ENCODE data around the gene IL27RA. TPM values are rescaled to one million over a fixed set of nuclear protein-coding genes. Genes with fewer than 3 reads are reported as not detected.
A peak's percentile ranks its signal among the peaks of the same experiment; 100 is the strongest.
"Not testable (repeated sequence)": the region's sequence is repeated elsewhere in the genome, so short reads cannot be mapped to it uniquely, and the experiment has no call there.

IL27RA gene
- total RNA-seq, 1 donor from 2014 or later: 82.5 TPM

DNA sequence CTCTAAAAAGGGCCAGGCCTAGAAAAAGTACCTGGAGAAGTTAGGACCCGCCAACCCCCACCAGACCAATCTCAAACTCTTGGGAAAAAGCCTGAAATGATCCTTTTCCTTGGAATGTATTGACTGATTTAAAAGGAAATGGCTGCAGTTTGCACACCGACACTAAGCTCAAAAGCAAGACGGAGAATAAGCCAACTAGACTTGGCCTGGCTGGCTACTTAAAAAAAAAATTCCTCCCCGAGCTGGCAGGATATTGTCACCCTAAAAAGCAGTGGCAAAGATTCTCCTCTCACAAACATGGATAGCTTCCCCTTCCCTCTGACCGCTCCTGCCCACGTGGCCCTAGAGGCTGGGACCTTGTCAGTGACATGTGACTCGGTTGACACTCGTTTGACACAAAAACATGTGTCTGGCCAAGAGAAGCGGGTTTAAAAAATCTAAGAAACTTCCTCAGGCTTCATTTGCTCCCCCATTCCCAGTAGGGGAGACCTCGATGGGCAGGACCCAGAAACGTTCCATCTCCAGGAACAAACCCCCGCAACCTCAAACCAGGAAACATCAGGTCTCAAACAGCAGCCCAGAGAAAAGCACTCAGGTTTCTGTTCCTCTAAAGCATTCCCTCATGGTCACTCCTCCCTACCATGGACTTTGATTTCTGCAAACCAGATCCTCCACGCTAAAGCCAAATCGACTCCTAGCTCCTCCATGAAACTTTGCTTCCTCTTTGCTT is 26.8 kb upstream of the IL27RA start:
- intact Hi-C loops (cut with micrococcal nuclease): loop anchor here (10.0 kb wide), 2 partner anchors 360 to 850 kb away; partner anchors contain the start of genes IER2 and STX10
- peak overlapping the region; percentile 71 for H3K4me3 Mint-ChIP-seq
- peak overlapping the region; percentile 80 for H3K27ac Mint-ChIP-seq
- no peak for DNase-seq (ENCODE audit: low spot score)
- no peaks in the 10 kb centered on the region for H3K36me3 Mint-ChIP-seq (ENCODE audit: low read depth)
- H3K27me3 Mint-ChIP-seq (ENCODE audit: insufficient read depth): peaks cover 2% of the 10 kb centered on the region
- no peaks in the 10 kb centered on the region for H3K9me3 Mint-ChIP-seq
- H3K4me1 Mint-ChIP-seq (ENCODE audit: low read depth): peaks cover 43% of the 10 kb centered on the region

DNA sequence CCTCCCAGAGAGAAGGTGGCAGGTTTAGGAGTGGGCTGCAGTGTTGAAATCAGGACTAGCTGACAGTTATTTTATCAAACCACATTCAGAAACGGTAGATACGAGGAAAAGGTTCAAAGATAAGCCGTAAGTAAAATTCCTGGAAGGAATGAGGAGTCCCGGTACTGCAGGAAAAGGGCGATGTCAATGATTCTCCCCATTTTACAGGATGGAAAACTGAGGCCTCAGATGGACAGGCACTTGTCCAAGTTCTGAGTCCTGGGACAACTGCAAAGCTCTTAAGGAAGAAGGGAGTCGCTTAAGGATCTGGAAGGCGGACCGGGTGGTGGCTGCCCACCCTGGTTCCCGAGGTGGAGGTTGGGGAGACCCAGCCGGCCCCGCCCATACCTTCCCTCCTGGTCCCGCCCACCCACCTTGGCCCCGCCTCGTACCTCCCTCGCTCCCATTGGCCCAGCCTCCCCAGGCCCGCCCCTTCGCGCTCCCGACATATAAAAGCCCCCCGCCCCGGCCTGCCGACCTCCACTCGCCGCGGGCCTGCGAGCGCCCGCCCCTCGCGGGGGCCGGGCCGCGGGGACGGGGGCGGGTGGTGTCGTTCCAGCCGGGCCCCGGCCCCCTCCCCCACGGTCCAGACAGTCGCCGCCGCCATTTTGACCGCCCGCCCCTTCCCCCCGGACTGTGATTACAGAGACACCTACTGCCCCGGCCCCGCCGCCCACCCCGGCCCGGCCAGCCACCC is 26.0 kb upstream of the IL27RA start:
- Mint-ChIP-seq H3K36me3 (ENCODE audit: low read depth) (no peaks in the 10 kb centered on the region), H3K27ac (peak overlapping the region; percentile 99), H3K4me3 (peak overlapping the region; percentile 71), H3K4me1 (ENCODE audit: low read depth) (peaks cover 43% of the 10 kb centered on the region), H3K27me3 (ENCODE audit: insufficient read depth) (peaks cover 2% of the 10 kb centered on the region), H3K9me3 (no peaks in the 10 kb centered on the region)
- intact Hi-C loops (cut with micrococcal nuclease): loop anchor here (1.0 to 10.0 kb wide), 10 partner anchors 19 to 851 kb away; partner anchors contain the start of genes BRME1, CC2D1A, DCAF15 and DNAJB1
- peak; percentile 85 for DNase-seq (ENCODE audit: low spot score)

DNA sequence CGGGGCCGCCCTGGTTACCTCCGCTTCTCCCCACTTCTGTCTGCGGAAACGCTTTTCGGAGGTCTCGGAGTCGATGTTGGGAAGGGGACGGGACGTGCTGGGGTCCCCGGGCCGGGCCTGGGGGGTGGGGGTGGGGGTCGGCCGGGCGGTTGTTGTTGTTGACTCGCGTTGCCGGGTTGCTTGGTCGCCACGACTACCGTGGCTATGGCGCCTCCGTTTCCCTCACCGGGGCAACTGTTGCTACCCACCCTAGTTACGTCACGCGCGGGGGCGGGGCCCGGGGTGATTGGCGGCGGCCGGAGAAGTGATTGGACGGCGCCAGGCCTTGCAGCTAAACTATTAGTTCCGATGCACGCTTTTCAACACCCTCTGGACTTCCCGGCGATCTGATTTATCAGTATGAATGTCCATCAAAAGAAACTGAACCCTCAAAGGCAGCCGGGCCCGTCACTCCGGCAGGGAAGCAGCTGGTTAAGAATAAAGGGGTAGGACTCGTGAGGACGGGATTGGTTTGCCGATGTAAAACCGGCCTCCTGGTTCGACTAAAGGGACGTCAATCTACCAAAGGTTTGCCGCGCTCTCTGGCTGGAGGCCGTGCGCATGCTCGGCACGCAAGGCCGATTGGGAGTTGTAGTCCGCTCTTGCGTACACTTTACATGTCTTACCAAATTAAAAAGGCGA is 25.3 kb upstream of the IL27RA start, which contains the start of gene RFX1:
Gene RFX1, minus strand, starts transcription at position 236 of the 681 bp plus-strand sequence. CDS start 12,477 bp downstream, outside the sequence.
- Mint-ChIP-seq H3K36me3 (ENCODE audit: low read depth) (no peaks in the 10 kb centered on the region), H3K9me3 (no peaks in the 10 kb centered on the region), H3K27me3 (ENCODE audit: insufficient read depth) (peaks cover 2% of the 10 kb centered on the region), H3K4me1 (ENCODE audit: low read depth) (peaks cover 36% of the 10 kb centered on the region), H3K27ac (peak within 1 kb of the TSS; percentile 99), H3K4me3 (peak within 1 kb of the TSS; percentile 87)
- DNase-seq (ENCODE audit: low spot score): peak; percentile 99
- intact Hi-C loops (cut with micrococcal nuclease): loop anchor here (1.0 to 10.0 kb wide), 10 partner anchors 20 to 851 kb away; partner anchors contain the start of genes BRME1, CC2D1A, DCAF15 and DNAJB1

DNA sequence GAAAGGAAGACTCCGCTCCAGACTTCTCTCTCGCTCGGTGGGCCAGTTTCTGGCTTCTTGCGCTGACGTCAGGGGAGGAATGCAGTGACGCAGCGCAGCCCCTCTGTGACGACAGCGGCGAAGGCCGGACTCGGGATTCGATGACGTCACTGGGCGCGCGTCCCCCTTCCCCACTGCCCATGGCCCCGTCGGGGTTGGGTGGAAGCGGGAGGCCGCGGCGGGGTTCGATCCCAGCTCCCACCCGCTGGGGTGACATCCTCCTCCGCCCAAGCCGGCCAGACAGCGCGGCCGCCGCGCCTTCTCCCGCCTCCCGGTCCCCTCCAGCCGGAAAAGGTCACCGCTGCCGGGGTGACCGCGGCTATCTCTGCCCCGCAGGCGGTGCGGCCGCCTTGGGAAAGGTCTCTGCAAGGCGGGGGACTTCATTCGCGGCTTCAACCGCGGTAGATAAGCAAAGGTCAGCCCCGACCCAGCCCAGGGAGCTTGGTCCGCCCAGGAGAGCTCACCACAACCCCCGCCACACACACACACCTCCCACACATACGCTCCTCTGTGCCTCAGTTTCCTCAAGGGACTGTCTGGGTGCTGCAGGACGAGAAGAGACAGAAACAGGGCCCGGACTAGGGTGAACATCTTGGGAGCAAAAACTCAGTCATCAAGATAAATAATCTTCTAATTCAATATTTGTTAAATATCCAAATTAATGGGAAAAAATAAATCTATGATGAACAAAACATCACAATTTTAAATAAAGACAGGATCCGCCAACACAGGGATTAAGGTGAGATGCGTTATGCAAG is 24.6 kb upstream of the IL27RA start:
- H3K9me3 Mint-ChIP-seq: no peaks in the 10 kb centered on the region
- peak overlapping the region; percentile 99 for H3K27ac Mint-ChIP-seq
- no peak for DNase-seq (ENCODE audit: low spot score)
- peaks cover 33% of the 10 kb centered on the region for H3K4me1 Mint-ChIP-seq (ENCODE audit: low read depth)
- H3K36me3 Mint-ChIP-seq (ENCODE audit: low read depth): no peaks in the 10 kb centered on the region
- intact Hi-C loops (cut with micrococcal nuclease): loop anchor here (1.0 to 10.0 kb wide), 10 partner anchors 21 to 852 kb away; partner anchors contain the start of genes BRME1, CC2D1A, DCAF15 and DNAJB1
- H3K27me3 Mint-ChIP-seq (ENCODE audit: insufficient read depth): peaks cover 3% of the 10 kb centered on the region
- H3K4me3 Mint-ChIP-seq: peak overlapping the region; percentile 87

DNA sequence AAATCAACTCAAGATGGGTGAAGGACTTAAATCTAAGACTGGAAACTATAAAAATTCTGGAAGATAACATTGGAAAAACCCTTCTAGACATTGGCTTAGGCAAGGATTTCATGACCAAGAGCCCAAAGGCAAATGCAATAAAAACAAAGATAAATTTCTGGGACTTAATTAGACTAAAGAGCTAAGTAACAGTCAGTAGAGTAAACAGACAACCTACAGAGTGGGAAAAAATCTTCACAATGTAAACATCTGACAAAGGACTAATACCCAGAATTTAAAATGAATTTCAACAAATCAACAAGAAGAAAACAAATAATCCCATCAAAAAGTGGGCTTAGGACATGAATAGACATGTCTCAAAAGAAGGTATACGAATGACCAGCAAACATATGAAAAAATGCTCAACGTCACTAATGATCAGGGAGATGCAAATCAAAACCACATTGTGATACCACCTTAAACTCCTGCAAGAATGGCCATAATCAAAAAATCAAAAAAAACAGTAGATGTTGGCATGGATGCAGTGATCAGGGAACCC is 19.1 kb upstream of the IL27RA start:
- intact Hi-C loops (cut with micrococcal nuclease): no loop called here
- no peak overlapping the region for H3K4me3 Mint-ChIP-seq
- H3K36me3 Mint-ChIP-seq (ENCODE audit: low read depth): no peaks in the 10 kb centered on the region
- peaks cover 2% of the 10 kb centered on the region for H3K27me3 Mint-ChIP-seq (ENCODE audit: insufficient read depth)
- no peak overlapping the region for H3K27ac Mint-ChIP-seq
- H3K9me3 Mint-ChIP-seq: no peaks in the 10 kb centered on the region
- no peaks in the 10 kb centered on the region for H3K4me1 Mint-ChIP-seq (ENCODE audit: low read depth)
- DNase-seq (ENCODE audit: low spot score): no peak

DNA sequence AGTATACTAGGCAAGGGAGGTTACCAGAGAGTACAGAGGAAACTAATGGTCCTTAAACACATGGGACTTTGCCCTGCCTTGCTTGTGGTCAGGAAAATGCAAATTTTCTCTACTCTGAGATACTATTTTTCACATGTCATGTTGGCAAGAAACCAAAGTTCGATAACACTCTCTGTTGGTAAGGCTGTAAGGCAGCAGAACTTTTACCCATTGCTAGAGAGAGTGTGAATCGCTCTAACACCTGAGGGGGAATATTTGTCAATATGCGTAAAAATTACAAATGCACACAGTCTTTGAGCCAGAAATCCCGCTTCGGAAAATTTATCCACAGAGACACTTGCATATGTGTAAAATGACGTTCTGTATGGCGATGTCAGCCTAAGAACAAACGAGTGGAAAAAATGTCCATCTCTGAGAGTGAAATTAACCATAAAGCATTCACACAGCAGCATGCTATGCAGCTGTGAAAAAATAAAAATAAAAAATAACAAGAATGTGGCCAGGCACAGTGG is 16.0 kb upstream of the IL27RA start:
- Mint-ChIP-seq H3K27ac (no peak overlapping the region), H3K9me3 (no peaks in the 10 kb centered on the region), H3K36me3 (ENCODE audit: low read depth) (no peaks in the 10 kb centered on the region), H3K4me1 (ENCODE audit: low read depth) (no peaks in the 10 kb centered on the region), H3K27me3 (ENCODE audit: insufficient read depth) (peaks cover 4% of the 10 kb centered on the region), H3K4me3 (no peak overlapping the region)
- no peak for DNase-seq (ENCODE audit: low spot score)
- intact Hi-C loops (cut with micrococcal nuclease): no loop called here

DNA sequence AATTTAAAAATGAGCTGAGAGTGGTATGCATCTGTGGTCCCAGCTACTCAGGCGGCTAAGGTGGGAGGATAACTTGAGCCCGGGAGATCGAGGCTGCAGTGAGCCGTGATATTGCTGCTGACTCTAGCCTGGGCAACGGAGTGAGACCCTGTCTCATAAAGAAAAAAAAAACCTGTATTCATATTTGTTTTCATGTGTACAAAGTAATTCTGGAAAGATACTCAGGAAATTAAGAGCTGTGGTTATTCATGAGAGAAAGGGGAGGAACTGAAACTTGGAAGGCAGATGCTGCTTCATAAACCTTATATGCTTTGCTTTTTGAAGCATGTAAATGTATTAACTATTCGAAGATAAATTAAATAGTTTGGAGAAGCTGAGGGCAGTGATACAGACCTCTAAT is 12.5 kb upstream of the IL27RA start:
- DNase-seq (ENCODE audit: low spot score): no peak
- no peaks in the 10 kb centered on the region for H3K36me3 Mint-ChIP-seq (ENCODE audit: low read depth)
- no peak overlapping the region for H3K27ac Mint-ChIP-seq
- no peak overlapping the region for H3K4me3 Mint-ChIP-seq
- H3K4me1 Mint-ChIP-seq (ENCODE audit: low read depth): peaks cover 5% of the 10 kb centered on the region
- intact Hi-C loops (cut with micrococcal nuclease): no loop called here
- no peaks in the 10 kb centered on the region for H3K9me3 Mint-ChIP-seq
- peaks cover 2% of the 10 kb centered on the region for H3K27me3 Mint-ChIP-seq (ENCODE audit: insufficient read depth)

DNA sequence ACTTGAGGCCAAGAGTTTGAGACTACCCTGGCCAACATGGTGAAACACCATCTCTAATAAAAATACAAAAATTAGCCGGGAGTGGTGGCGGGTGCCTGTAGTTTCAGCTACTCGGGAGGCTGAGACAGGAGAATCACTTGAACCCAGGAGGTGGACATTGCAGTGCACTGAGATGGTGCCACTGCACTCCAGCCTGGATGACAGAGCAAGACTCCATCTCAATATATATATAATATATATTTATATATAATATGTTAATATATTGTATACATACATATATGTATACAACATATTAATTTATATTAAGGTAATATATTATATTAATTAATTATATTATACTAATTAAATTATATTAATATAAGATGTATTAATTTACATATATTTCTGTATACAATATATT is 11.8 kb upstream of the IL27RA start:
- H3K27me3 Mint-ChIP-seq (ENCODE audit: insufficient read depth); intact Hi-C loops (cut with micrococcal nuclease); H3K4me1 Mint-ChIP-seq (ENCODE audit: low read depth); H3K27ac Mint-ChIP-seq; H3K9me3 Mint-ChIP-seq; DNase-seq (ENCODE audit: low spot score); H3K4me3 Mint-ChIP-seq; H3K36me3 Mint-ChIP-seq (ENCODE audit: low read depth): not testable (repeated sequence)

DNA sequence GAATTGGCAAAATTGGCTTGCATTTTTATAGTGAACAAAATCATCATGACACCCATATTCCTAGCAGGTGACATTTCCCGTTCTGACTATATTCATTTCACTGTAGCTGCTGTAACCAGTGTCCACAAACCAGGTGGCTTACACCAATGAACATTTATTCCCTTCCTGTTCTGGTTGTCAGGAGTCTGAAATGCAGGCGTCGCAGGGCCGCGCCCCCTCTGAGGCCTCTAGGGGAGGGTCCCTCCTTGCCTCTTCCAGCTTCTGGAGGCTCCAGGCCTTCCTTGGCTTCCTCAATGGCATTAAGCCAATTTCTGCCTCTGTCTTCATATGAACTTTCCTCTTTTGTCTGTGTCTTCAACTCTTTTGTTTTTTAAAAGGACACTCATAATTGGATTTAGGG is 10.1 kb upstream of the IL27RA start:
- Mint-ChIP-seq H3K4me1 (ENCODE audit: low read depth) (peaks cover 5% of the 10 kb centered on the region), H3K27me3 (ENCODE audit: insufficient read depth) (peaks cover 2% of the 10 kb centered on the region), H3K4me3 (no peak overlapping the region), H3K36me3 (ENCODE audit: low read depth) (no peaks in the 10 kb centered on the region), H3K9me3 (no peaks in the 10 kb centered on the region), H3K27ac (no peak overlapping the region)
- intact Hi-C loops (cut with micrococcal nuclease): no loop called here
- no peak for DNase-seq (ENCODE audit: low spot score)

DNA sequence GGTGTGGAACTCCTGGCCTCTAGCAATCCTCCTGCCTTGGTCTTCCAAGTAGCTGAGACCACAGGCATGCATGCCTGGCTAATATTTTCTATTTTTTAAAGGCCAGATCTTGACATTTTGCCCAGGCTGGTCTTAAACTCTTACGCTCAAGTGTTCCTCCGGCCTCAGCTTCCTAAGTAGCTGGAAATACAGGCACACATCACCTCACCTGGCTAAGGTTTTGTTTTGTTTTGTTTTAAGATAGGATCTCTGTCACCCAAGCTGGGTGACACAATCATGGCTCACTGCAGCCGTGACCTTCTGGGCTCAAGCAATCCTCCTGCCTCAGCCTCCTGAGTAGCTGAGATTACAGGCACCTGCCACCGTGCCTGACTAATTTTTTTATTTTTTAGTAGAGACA is 9.1 kb upstream of the IL27RA start:
- Mint-ChIP-seq H3K9me3 (no peaks in the 10 kb centered on the region), H3K27me3 (ENCODE audit: insufficient read depth) (peaks cover 4% of the 10 kb centered on the region), H3K27ac (no peak overlapping the region), H3K4me1 (ENCODE audit: low read depth) (peaks cover 5% of the 10 kb centered on the region), H3K36me3 (ENCODE audit: low read depth) (no peaks in the 10 kb centered on the region), H3K4me3 (no peak overlapping the region)
- intact Hi-C loops (cut with micrococcal nuclease): no loop called here
- DNase-seq (ENCODE audit: low spot score): no peak

DNA sequence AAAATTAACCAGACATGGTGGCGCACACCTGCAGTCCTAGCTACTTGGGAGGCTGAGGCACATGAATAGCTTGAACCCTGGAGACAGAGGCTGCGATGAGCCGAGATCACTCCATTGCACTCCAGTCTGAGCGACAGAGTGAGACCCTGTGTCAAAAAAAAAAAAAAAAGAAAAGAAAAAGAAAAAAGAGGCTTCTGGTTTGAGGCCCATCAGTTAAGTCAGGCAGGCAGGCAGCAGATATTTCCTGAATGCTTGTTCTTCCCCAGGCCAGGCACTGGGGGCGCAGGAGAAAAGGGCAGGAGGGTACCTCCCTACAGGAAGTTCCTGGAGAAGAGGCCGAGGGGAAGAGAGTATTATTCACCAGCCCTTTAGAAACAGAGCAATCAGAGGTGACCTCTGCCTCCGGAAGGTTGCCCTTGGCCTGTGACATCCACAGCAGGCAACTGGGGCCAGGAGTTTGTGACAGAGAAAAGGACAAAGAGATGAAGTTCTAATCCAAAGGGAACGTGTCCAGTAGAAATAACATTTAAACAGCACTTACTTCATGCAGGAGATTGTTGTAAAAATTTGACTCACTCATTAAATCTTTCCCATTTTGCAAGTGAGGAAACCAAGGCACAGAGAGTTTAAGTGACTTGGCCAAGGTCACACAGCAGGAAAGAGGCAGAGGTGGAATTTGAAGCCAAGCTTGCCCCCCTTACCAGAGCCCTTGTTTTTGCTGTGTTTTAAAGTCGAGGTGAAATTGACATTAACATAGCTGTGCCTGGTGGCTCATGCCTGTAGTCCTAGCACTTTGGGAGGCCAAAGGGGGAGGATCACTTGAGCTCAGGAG is 7.9 kb upstream of the IL27RA start:
- H3K4me3 Mint-ChIP-seq: no peak overlapping the region
- intact Hi-C loops (cut with micrococcal nuclease): no loop called here
- H3K27me3 Mint-ChIP-seq (ENCODE audit: insufficient read depth): peaks cover 5% of the 10 kb centered on the region
- no peak overlapping the region for H3K27ac Mint-ChIP-seq
- peaks cover 5% of the 10 kb centered on the region for H3K4me1 Mint-ChIP-seq (ENCODE audit: low read depth)
- H3K9me3 Mint-ChIP-seq: no peaks in the 10 kb centered on the region
- DNase-seq (ENCODE audit: low spot score): no peak
- no peaks in the 10 kb centered on the region for H3K36me3 Mint-ChIP-seq (ENCODE audit: low read depth)
